Amniotic epithelial cell (primary cell): ENCODE measurements around the gene EFNA5.

Experiments
- DNase-seq: peaks from one replicate; pipeline ENCODE4 v3.0.0-alpha.2; 2010; ENCODE audit warnings: low read depth

Gene EFNA5

DNA sequence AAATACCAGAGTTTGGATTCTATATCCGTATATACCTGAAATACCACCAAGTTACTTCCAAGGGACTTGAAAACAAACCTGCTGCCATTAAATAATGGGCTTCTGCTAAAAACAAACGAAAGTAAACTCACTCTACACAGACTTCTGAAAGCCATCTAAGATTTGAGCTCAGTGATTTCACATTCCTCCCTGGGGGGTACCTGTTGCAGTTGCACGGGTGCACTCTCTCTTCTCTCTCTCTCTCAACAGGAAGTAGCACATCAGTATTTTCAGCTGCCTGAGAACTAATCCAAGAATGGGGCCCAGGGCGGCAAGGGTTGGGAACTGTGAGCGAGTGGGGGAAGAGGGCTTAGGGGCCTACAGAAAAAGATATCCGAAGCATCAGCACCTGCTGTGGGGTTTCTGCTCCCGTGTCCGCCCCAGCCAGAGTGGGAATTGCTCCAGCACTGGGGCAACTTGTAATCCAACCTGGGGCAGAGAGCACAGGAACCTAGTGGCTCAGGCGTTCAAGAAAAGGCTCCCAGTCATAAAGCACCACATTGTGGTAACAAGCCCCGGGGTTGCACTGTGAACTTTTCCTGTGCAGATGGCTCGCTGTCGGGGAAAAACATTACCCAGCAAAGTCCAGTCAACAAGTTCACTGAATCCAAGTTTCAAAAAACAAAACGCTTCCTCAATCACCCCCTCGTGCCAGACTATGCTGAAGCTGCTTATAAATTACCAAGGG is 99.8 kb downstream of the EFNA5 start:
- DNase-seq, result peak; percentile 70

DNA sequence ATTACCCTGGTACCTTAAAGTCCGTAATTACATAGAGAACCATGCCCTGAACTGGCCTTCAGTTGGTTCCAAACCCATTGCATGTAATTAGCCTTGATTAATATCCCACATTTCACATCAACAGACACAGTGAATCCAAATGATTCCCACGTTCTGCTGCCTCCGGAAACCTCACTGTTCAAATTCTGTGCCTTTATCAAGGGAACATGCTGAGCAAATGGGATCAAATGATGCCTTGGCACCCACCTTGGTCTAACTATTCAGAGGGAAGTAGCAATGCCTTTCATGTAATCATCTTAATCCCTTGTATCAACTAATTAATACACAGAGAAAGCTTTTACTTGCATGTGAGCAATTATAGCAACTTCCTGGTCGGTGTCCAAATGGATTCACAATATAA is 100.6 kb downstream of the EFNA5 start:
- no peak for DNase-seq

DNA sequence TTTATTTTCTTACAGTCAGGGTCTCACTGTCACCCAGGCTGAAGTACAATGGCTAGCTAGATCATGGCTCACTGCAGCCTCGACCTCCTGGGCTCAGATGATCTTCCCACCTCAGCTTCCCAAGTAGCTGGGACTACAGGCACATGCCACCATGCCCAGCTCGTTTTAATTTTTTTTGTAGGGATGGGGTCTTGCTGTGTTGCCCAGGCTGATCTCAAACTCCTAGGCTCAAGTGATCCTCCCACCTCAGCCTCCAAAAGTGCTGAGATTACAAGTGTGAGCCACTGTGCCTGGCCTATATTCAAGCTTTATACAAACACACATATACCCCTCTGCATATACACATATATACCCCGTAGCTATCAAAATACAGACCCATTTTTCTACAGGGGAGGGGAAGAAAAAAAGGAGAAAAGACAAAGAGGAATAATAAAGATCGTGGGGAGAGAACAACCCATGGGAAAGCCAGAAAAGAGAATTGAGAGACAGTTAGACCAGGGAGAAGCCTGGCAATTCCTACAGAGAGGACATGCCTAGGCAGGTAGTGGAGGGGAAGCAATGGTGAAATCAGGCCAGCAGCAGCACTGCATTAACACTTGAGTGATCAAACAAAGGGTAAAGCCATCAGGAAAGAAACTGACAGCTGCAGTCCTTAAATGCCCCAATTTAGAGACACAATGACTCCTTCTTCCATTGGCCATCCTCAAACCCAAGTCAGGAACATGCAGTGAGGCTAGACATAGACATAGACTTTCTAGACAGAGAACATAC is 102.7 kb downstream of the EFNA5 start:
- no peak for DNase-seq

GRCh38 chr5:107566986-107567385 is 103.8 kb downstream of the EFNA5 start:
- no peak for DNase-seq

DNA sequence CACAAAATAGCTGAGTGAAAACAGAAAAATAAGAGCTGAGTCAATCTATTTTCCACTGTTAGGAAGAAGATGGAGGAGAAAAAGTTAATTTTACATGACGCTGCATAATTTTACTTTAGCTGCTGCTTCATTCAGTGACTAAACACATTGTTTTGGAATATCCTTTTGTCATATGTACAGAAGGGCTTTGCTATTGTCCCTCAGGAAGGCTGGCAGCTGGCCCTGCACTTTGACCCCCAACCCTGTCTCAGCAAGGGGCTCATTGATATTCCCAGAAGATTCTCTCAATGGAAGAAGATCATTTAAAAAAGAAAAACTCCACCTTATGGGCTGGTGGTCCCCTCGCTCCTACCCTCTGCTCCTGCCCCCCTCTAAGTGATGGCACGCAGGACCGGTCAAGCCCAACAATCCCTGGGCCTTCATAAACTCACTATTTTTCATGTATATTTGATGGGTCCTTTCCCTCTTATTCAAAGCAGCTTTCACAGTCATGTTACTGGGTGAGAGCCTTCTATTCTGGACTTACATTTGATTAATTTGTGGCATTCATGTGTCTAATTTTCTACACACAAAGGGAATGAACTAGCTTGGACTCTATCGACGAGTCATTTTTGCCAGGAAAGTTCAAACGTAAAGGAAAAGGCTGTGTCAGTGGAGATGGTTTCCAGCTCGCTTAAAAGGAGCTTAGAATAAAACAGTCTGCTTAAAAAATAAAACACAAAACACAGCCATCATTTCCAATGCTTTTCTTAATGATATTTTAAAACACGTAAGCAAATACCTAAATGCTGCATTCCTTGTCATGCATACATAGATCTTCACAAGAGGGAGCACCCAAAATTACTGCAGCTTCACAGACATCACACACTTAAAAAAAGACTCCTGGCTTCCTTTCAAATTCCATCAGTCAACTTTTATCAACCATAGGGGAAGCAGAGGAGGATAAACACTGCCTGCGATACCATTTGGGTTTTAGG is 104.7 kb downstream of the EFNA5 start:
- peak; percentile 55 for DNase-seq

DNA sequence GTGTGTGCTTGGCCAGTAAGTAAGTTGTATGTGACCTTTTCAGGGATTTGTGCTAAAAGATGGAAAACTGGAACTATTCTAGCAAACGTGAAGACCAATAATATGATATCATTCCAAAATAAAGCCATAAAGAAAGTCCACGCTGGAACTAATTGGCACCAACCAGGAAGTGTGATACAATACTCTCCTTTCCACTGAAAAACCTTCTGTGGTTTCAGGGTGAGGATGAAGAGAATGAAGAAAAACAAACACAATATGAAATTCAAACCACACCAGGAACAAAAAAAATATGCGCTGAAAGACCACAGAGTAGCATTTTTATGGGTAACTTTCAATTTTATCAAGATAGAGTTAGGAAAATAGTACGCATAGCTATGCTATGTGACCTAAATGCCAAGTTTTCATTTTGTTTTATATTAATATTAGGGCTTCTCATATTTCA is 105.8 kb downstream of the EFNA5 start:
- DNase-seq, result peak; percentile 70

DNA sequence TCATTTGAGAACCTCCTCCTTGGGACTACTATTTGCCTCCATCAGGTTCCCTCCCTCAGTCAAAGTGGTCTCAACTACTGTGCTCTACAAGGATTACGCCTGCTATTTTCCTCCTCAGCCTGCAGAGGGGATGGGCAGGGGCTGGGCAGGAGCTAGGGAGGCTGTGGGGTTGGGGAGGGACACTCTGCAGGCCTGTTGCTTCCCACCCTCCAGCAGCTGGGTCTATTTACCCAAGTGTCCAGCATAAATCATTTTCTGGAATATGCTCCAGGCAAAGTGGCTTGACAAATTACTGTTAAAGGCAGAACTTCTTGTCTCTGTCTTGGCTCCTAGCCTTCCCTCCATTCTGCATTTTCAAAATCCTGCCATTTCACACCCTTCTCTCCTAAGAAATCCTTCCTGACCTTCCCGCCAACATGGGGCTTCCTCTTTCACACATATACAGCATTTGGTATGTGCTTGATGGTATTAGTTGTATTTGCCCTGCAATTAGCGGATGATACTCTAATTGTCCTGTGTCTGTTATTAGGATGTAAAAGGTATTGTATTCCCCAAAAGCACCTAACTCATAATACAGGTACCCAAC is 106.7 kb downstream of the EFNA5 start:
- peak; percentile 28 for DNase-seq

DNA sequence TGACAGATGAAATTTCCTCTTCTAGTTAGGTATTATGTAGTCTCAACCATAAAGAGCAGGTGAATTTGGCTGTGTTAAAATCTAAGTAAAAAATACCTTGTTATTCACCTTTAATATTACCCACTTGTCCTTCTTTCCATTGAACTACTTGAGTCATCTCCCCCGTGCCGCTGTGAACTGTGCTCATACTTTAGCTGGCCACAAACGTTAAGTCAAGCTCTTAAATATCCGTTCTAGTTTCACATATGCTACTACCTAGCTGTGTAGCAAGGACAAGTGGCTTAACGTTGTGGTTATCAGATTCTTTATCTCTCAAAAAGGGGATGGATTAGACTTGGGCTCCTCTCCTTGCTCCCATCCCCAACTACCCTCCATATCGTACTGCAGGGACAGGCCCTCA is 110.4 kb downstream of the EFNA5 start:
- peak; percentile 51 for DNase-seq

DNA sequence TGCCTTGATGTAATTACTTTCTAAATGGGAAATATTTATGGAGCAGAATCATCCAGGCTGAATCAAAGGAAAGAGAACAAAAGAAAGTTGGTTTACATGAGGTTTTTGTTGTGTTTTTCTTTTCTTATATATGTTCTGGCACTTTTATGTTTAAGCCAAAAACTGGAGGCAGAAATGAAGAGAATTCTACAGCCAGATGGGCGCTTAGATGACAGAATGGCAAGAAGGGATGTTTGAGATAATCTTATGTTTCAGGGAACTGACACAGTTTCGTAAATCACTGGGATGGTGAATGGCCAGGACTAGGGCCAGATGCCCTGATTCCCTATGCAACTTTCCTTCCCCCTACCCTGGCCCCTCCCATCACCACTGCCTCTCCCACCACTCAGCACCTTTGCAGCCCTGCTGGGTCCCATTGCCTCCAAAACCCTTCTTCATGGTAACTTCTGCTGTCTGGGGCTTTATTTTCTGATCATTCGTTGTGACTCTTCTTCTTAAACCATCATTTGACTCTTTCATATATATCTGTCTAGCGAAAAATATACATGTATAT is 111.8 kb downstream of the EFNA5 start:
- no peak for DNase-seq

DNA sequence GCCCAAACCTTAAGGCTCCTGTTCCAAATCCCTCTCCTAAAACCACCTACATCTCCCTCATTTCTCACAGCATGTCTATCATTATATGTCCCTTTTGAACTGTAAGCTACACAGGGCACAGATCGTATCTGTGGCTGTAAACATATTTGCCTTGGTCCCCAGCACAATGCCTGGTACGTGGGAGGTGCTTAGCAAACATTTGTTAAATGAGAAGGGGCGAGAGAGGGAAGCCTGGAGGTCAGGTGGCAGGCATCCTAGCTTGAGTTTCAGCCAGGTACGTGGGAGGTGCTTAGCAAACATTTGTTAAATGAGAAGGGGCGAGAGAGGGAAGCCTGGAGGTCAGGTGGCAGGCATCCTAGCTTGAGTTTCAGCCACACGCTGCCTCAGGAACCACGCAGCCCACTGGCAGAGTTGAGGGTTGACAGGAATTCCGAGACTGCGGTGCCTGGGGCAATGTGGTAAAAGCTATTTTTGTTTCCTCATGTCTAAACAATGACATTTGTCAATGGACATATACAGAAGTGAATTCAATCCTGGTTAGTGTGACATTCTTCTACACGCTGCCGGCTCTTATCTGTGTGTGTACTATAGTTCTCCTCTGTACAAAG is 113.6 kb downstream of the EFNA5 start:
- peak; percentile 73 for DNase-seq

DNA sequence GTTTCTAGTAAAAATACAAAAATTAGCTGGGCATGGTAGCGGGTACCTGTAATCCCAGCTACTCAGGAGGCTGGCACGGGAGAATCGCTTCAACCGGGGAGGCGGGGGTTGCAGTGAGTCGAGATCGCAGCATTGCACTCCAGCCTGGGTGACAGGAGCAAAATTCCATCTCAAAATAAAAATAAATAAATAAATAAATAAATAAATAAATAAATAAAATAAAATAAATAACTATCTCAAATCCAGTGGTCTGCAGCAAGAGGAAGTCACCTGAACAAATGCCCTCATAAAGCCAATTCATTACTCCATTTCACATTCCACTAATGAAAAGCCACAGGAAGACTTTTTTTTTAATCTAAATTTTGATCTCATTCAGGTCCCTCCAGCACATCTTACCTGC is 114.2 kb downstream of the EFNA5 start:
- DNase-seq, result no peak

- no peak for DNase-seq
Measured at GRCh38 chr5:107555425-107556090, 115.2 kb downstream of the EFNA5 start.

GRCh38 chr5:107554776-107555424 is 115.8 kb downstream of the EFNA5 start:
- DNase-seq, result no peak

DNA sequence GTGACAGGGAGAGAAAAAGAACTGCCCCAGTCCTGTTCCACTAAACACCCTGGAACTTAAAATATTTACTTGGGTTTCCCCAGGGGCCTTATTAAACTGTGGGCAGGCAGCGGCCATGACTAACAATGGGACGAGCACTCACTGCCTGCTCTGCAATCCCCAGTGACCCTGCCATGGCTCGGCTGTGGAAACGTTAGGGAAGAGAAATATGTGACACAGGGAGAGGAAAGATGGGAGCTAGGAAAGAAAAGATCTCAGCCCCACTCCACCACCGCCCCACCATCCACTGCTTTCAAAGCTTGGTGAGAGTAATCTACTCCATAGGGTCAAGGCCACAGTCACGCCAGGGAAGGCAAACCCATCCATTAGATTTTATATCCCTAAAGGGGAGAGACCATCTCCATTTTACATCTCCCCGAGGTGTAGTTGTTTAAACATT is 117.6 kb downstream of the EFNA5 start:
- DNase-seq, result no peak

GRCh38 chr5:107551088-107551487 is 119.6 kb downstream of the EFNA5 start:
- no peak for DNase-seq

- DNase-seq, result no peak
Measured at GRCh38 chr5:107549567-107549966, 121.2 kb downstream of the EFNA5 start.

DNA sequence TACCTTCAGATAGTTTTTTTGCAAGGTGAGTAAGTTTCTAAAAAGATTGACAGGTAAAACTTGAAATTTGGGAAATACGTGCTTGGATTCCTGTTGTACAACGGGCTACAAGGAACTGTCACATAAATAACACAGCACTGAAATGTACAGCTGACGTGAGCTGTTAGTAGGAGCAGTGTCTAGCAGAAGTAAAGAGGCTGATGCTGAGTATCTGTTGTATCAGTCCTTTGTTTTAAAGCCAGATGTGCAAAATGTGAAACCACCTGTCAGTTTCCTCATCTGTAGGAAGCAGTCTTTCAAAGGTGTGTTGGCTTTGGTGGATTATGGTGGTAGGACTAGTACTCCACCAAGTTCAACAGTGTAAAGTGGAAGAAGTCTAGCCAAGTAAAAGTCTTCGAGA is 122.3 kb downstream of the EFNA5 start:
- no peak for DNase-seq

GRCh38 chr5:107546719-107547118 is 124.0 kb downstream of the EFNA5 start:
- no peak for DNase-seq

DNA sequence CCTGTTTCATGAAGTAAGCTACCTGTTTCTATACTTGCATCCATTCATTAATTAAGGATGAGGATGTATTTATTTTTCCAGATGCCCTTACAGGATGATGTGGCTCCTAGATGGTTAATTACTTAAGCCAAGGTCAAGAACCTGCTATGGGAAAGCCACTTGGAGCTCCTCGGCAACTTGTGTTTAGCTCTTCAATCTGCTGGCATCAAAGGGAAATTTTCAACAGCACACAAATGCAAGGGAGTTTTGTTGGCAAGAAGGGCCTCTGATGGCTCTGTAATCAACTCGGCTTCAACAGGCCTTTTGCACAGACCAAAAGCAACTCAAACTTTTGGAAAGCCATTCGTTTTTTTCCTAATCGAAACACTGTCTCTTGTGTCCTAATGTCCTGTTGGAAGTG is 125.3 kb downstream of the EFNA5 start:
- no peak for DNase-seq

- DNase-seq, result no peak
Measured at GRCh38 chr5:107544967-107545366, 125.8 kb downstream of the EFNA5 start.
